Tibial artery (tissue), 4 donors: Measurements from ENCODE around the gene KLRF2.

Experiments used
- DNase-seq, 2 donors: peaks; one replicate each; pipeline ENCODE4 v3.0.0-alpha.2; 2019
- H3K27ac ChIP-seq, 2 donors: fragments of 200-600 bp; sonication (generic) in 1 of 2; 1 replicate in 1 of 2; 2 replicates in 1 of 2; pipeline ENCODE4 v1.5.1; 2018 to 2019; ENCODE audit warnings: mild to moderate bottlenecking in 1 of 2
- H3K27me3 ChIP-seq, 2 donors: fragments of 200-600 bp; sonication (generic) in 1 of 2; one replicate each; pipeline versions ENCODE4 v1.5.1 to v1.6.0; 2016 to 2019
- H3K36me3 ChIP-seq, 3 donors: fragments of 200-600 bp; sonication (generic) in 2 of 3; one replicate each; pipeline ENCODE4 v1.5.1; 2016 to 2019; ENCODE audit warnings: mild to moderate bottlenecking in 2 of 3
- H3K4me1 ChIP-seq, 4 donors: fragments of 200-600 bp; sonication (generic) in 2 of 4; 1 replicate in 3 of 4; 2 replicates in 1 of 4; pipeline ENCODE4 v1.5.1; 2016 to 2019
- H3K4me3 ChIP-seq, 2 donors: fragments of 200-600 bp; sonication (generic) in 1 of 2; 1 replicate in 1 of 2; 2 replicates in 1 of 2; pipeline ENCODE4 v1.5.1; 2018 to 2019; ENCODE audit warnings: mild to moderate bottlenecking in 2 of 2
- H3K9me3 ChIP-seq, 3 donors: fragments of 200-600 bp; sonication (generic) in 1 of 3; one replicate each; pipeline ENCODE4 v1.5.1; 2016 to 2019
- CTCF ChIP-seq, 2 experiments: fragments of 200-600 bp in 1 of 2; fragments of 450-650 bp in 1 of 2; IDR thresholded peaks; one replicate each; pipeline ENCODE4 v1.5.1; 2017 to 2019; ENCODE audit warnings: antibody characterized with exemption in 2 of 2, mild to moderate bottlenecking in 1 of 2, moderate library complexity in 1 of 2
- intact Hi-C: fragments of 100-400 bp; cut with DNase I; formaldehyde crosslinking; loops from one replicate; pipeline ENCODE4 v1.15.0; 2023; ENCODE audit warnings: low total_unique reads

KLRF2 gene

GRCh38 chr12:9881246-9881645 is at the start of gene KLRF2:
Gene KLRF2 (plus strand): TSS chr12:9881489. CDS start chr12:9881596, 107 bp downstream.
- no peak within 1 kb of the TSS for H3K27ac ChIP-seq
- H3K4me3 ChIP-seq = no peak within 1 kb of the TSS
- H3K9me3 ChIP-seq = no peaks in the 10 kb centered on the region
- no peak for TF ChIP-seq CTCF (IDR thresholded peaks at IDR 0.05)
- no peaks in the 10 kb centered on the region for H3K4me1 ChIP-seq
- H3K36me3 ChIP-seq = no peaks in the 10 kb centered on the region
- DNase-seq = no peak
- intact Hi-C loops = no loop called here
- no peaks in the 10 kb centered on the region for H3K27me3 ChIP-seq

- TF ChIP-seq CTCF (IDR thresholded peaks at IDR 0.05) = no peak
- H3K27ac ChIP-seq = no peak overlapping the region
- intact Hi-C loops = no loop called here
- H3K36me3 ChIP-seq = no peaks in the 10 kb centered on the region
- H3K9me3 ChIP-seq = no peaks in the 10 kb centered on the region
- H3K4me3 ChIP-seq = no peak overlapping the region
- H3K4me1 ChIP-seq = no peaks in the 10 kb centered on the region
- H3K27me3 ChIP-seq = no peaks in the 10 kb centered on the region
- DNase-seq = no peak
Measured at GRCh38 chr12:9831720-9832119, 49.6 kb upstream of the KLRF2 start.

- no peaks in the 10 kb centered on the region for H3K9me3 ChIP-seq
- no peaks in the 10 kb centered on the region for H3K27me3 ChIP-seq
- H3K36me3 ChIP-seq = no peaks in the 10 kb centered on the region
- intact Hi-C loops = no loop called here
- no peak overlapping the region for H3K4me3 ChIP-seq
- no peak for TF ChIP-seq CTCF (IDR thresholded peaks at IDR 0.05)
- H3K27ac ChIP-seq = no peak overlapping the region
- no peaks in the 10 kb centered on the region for H3K4me1 ChIP-seq
- DNase-seq = no peak
Measured at GRCh38 chr12:9843407-9843806, 37.9 kb upstream of the KLRF2 start.

- H3K4me1 ChIP-seq = no peaks in the 10 kb centered on the region
- no peak for TF ChIP-seq CTCF (IDR thresholded peaks at IDR 0.05)
- no peak overlapping the region for H3K27ac ChIP-seq
- no peaks in the 10 kb centered on the region for H3K9me3 ChIP-seq
- no peaks in the 10 kb centered on the region for H3K27me3 ChIP-seq
- H3K4me3 ChIP-seq = no peak overlapping the region
- intact Hi-C loops = no loop called here
- no peak for DNase-seq
- H3K36me3 ChIP-seq = peaks cover 0 to 3% (median 0%) of the 10 kb centered on the region in 3 donors
Measured at GRCh38 chr12:9848899-9849298, 32.4 kb upstream of the KLRF2 start.

- no peak for DNase-seq
- no peak for TF ChIP-seq CTCF (IDR thresholded peaks at IDR 0.05)
- intact Hi-C loops = no loop called here
- no peak overlapping the region for H3K27ac ChIP-seq
- H3K36me3 ChIP-seq = peaks cover 0 to 3% (median 0%) of the 10 kb centered on the region in 3 donors
- no peaks in the 10 kb centered on the region for H3K4me1 ChIP-seq
- no peaks in the 10 kb centered on the region for H3K9me3 ChIP-seq
- H3K4me3 ChIP-seq = no peak overlapping the region
- H3K27me3 ChIP-seq = no peaks in the 10 kb centered on the region
Measured at GRCh38 chr12:9851050-9851449, 30.2 kb upstream of the KLRF2 start.

- no peak for TF ChIP-seq CTCF (IDR thresholded peaks at IDR 0.05)
- H3K4me1 ChIP-seq = no peaks in the 10 kb centered on the region
- peaks cover 0 to 3% (median 0%) of the 10 kb centered on the region in 3 donors for H3K36me3 ChIP-seq
Measured at GRCh38 chr12:9851927-9852326, 29.4 kb upstream of the KLRF2 start.

More at GRCh38 chr12:9851927-9852326, 29.4 kb upstream of the KLRF2 start:
- Histone ChIP-seq H3K4me3 (no peak overlapping the region), H3K27me3 (no peaks in the 10 kb centered on the region), H3K27ac (no peak overlapping the region), H3K9me3 (no peaks in the 10 kb centered on the region)
- no peak for DNase-seq
- intact Hi-C loops = no loop called here
